MM.1S (cell line): Measurements from ENCODE around the gene ANXA10.

Experiments
- DNase-seq: peaks from one replicate; pipeline ENCODE4 v3.0.0-alpha.2; 2015
- H2AFZ ChIP-seq: fragments of 300-600 bp; sonication (generic); 2 replicates; pipeline ENCODE4 v1.6.0; 2016; ENCODE audit warnings: antibody characterized with exemption, low read length
- H3F3A ChIP-seq: fragments of 300-600 bp; sonication (generic); 2 replicates; pipeline ENCODE4 v1.6.1; 2016; ENCODE audit warnings: mild to moderate bottlenecking, antibody characterized with exemption, low read length, moderate library complexity, mixed read lengths; ENCODE audit not compliant: insufficient read depth
- H3K27ac ChIP-seq: fragments of 300-600 bp; sonication (generic); 2 replicates; pipeline ENCODE4 v1.5.1; 2016; ENCODE audit warnings: mild to moderate bottlenecking, low read length
- H3K27me3 ChIP-seq: fragments of 300-600 bp; sonication (generic); replicated peaks from 2 replicates; pipeline ENCODE4 v1.6.0; 2016; ENCODE audit warnings: low read length; ENCODE audit not compliant: insufficient read depth
- H3K36me3 ChIP-seq: fragments of 300-600 bp; sonication (generic); replicated peaks from 2 replicates; pipeline ENCODE4 v1.6.1; 2016; ENCODE audit warnings: mild to moderate bottlenecking, low read length, mixed read lengths; ENCODE audit not compliant: insufficient read depth
- H3K4me1 ChIP-seq: fragments of 300-600 bp; sonication (generic); 2 replicates; pipeline ENCODE4 v1.6.1; 2016; ENCODE audit warnings: low read length, mixed read lengths
- H3K4me2 ChIP-seq: fragments of 300-600 bp; sonication (generic); 2 replicates; pipeline ENCODE4 v1.6.0; 2016; ENCODE audit warnings: low read depth, low read length
- H3K4me3 ChIP-seq: fragments of 300-600 bp; sonication (generic); 2 replicates; pipeline ENCODE4 v1.5.1; 2016; ENCODE audit warnings: low read length, mixed read lengths
- H3K79me2 ChIP-seq: fragments of 300-600 bp; sonication (generic); 2 replicates; pipeline ENCODE4 v1.6.1; 2016; ENCODE audit warnings: mixed run types, low read length, mixed read lengths
- H3K9ac ChIP-seq: fragments of 300-600 bp; sonication (generic); 2 replicates; pipeline ENCODE4 v1.6.1; 2016; ENCODE audit warnings: low read length, mixed read lengths
- H3K9me2 ChIP-seq: fragments of 300-600 bp; sonication (generic); replicated peaks from 2 replicates; pipeline ENCODE4 v1.6.1; 2016; ENCODE audit warnings: mild to moderate bottlenecking, low read length, mixed read lengths; ENCODE audit not compliant: insufficient read depth
- H3K9me3 ChIP-seq: fragments of 300-600 bp; sonication (generic); replicated peaks from 2 replicates; pipeline ENCODE4 v1.6.1; 2016; ENCODE audit warnings: mild to moderate bottlenecking, low read length, mixed read lengths; ENCODE audit not compliant: insufficient read depth
- H4K20me1 ChIP-seq: fragments of 300-600 bp; sonication (generic); 2 replicates; pipeline ENCODE4 v1.6.1; 2016; ENCODE audit warnings: mild to moderate bottlenecking, low read length, moderate library complexity, mixed read lengths; ENCODE audit not compliant: insufficient read depth
- EZH2 ChIP-seq: fragments of 300-600 bp; sonication (generic); optimal IDR thresholded peaks from 2 replicates; pipeline ENCODE3; 2017; ENCODE audit warnings: low read depth, mild to moderate bottlenecking, antibody characterized with exemption, low read length, mixed read lengths
- EZH2phosphoT487 ChIP-seq: fragments of 300-600 bp; sonication (generic); IDR thresholded peaks from 2 replicates; pipeline ENCODE4 v1.6.1; 2018; ENCODE audit warnings: antibody characterized with exemption, low read length
- TF ChIP-seq, protein P1 (sequence below): fragments of 300-600 bp; sonication (generic); IDR thresholded peaks from 2 replicates; pipeline ENCODE4 v1.5.1; 2016; ENCODE audit warnings: antibody characterized with exemption, low read length, mixed read lengths

The ANXA10 gene

DNA sequence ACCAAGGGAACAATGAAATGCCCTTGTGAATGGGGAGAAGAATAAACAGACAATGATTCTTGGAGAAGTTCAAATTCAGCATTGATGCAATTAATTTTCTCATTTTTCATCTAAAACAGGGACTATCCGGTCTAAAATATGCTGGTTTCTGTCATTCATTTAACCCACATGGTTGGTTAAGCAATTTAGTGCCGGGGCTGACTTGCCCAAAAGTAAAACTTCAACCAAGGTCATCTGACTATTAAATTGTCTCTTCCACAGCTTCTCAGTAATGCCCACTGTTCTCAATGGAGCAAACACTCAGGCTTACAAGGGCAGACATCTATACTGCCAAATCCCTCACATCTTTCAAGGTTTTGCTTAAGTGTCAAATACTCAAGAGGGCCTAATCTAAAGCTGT lies 51.3 kb downstream of the ANXA10 start:
- Histone ChIP-seq H3K79me2 (no peaks in the 10 kb centered on the region), H3K27ac (no peak overlapping the region), H3K4me3 (no peak overlapping the region), H3K36me3 (no peaks in the 10 kb centered on the region), H3K4me2 (no peak overlapping the region), H3K9me3 (no peaks in the 10 kb centered on the region), H2AFZ (no peak overlapping the region), H3K9me2 (no peaks in the 10 kb centered on the region), H3K9ac (no peak overlapping the region), H3F3A (no peaks in the 10 kb centered on the region), H4K20me1 (no peaks in the 10 kb centered on the region), H3K27me3 (no peaks in the 10 kb centered on the region), H3K4me1 (no peaks in the 10 kb centered on the region)
- TF ChIP-seq, protein P1, sequence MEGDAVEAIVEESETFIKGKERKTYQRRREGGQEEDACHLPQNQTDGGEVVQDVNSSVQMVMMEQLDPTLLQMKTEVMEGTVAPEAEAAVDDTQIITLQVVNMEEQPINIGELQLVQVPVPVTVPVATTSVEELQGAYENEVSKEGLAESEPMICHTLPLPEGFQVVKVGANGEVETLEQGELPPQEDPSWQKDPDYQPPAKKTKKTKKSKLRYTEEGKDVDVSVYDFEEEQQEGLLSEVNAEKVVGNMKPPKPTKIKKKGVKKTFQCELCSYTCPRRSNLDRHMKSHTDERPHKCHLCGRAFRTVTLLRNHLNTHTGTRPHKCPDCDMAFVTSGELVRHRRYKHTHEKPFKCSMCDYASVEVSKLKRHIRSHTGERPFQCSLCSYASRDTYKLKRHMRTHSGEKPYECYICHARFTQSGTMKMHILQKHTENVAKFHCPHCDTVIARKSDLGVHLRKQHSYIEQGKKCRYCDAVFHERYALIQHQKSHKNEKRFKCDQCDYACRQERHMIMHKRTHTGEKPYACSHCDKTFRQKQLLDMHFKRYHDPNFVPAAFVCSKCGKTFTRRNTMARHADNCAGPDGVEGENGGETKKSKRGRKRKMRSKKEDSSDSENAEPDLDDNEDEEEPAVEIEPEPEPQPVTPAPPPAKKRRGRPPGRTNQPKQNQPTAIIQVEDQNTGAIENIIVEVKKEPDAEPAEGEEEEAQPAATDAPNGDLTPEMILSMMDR: no peak
- no peak for TF ChIP-seq EZH2phosphoT487
- no peak for TF ChIP-seq EZH2
- DNase-seq: no peak

GRCh38 chr4:168150420-168151050 lies 58.2 kb downstream of the ANXA10 start:
- Histone ChIP-seq H3K4me1 (no peaks in the 10 kb centered on the region), H3K9me3 (no peaks in the 10 kb centered on the region), H3K4me3 (no peak overlapping the region), H3K9me2 (no peaks in the 10 kb centered on the region), H2AFZ (no peak overlapping the region), H3K27me3 (no peaks in the 10 kb centered on the region), H3K79me2 (no peaks in the 10 kb centered on the region), H3K9ac (no peak overlapping the region), H3F3A (0 out of 2 replicates have a peak, but pooled peaks cover 7% of the 10 kb centered on the region), H3K4me2 (no peak overlapping the region), H3K27ac (no peak overlapping the region), H4K20me1 (no peaks in the 10 kb centered on the region), H3K36me3 (no peaks in the 10 kb centered on the region)
- TF ChIP-seq, protein P1: no peak
- DNase-seq: no peak

DNA sequence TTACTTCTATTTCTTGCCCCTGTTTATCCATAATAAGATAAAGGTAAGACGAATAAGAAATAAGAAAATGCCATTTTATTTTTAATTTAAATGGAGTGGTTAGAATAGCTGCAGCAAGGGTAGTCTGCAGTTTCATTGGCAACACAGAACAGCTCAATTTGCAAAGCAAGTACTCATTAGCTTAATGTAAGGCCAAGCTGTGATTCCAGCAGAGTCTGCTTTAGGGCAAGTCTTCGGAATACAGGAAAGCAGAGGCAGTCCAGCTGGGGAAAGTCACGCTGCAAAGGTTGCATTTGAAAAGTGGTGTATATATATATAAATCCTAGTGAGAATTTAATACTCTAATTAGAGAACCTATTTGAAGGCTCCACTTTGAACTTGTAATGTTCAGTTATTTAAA lies 59.0 kb downstream of the ANXA10 start:
- H3K9me3 ChIP-seq: no peaks in the 10 kb centered on the region
- no peaks in the 10 kb centered on the region for H4K20me1 ChIP-seq
- no peak overlapping the region for H2AFZ ChIP-seq
- H3K4me3 ChIP-seq: no peak overlapping the region
- no peak for DNase-seq
- 0 out of 2 replicates have a peak, but pooled peaks cover 7% of the 10 kb centered on the region for H3F3A ChIP-seq
- H3K79me2 ChIP-seq: no peaks in the 10 kb centered on the region
- no peak overlapping the region for H3K4me2 ChIP-seq
- no peak overlapping the region for H3K9ac ChIP-seq
- H3K9me2 ChIP-seq: no peaks in the 10 kb centered on the region
- no peak overlapping the region for H3K27ac ChIP-seq
- no peak for TF ChIP-seq EZH2phosphoT487
- TF ChIP-seq EZH2: no peak
- TF ChIP-seq, protein P1: no peak
- no peaks in the 10 kb centered on the region for H3K4me1 ChIP-seq
- no peaks in the 10 kb centered on the region for H3K36me3 ChIP-seq
- H3K27me3 ChIP-seq: no peaks in the 10 kb centered on the region
